NCI-H1436 treated with DMSO at 0.1 percent for 48 hours (cell line): ENCODE results near the gene TPD52L2.
A peak's percentile ranks its signal among the peaks of the same experiment; 100 is the strongest.

Experiments
- DNase-seq: peaks from one replicate; lab custom pipeline; 2025; lab: John Stamatoyannopoulos, UW

The TPD52L2 gene

GRCh38 chr20:63864978-63865640 is at the start of gene TPD52L2:
Gene TPD52L2, plus strand, starts transcription at chr20:63865270. Its CDS starts 96 bp downstream, at chr20:63865366.
- DNase-seq, result peak; percentile 98

GRCh38 chr20:63815615-63816253 is 49.3 kb upstream of the TPD52L2 start:
- no peak for DNase-seq

- DNase-seq, result no peak
These were observed 45.7 kb upstream of the TPD52L2 start for GRCh38 chr20:63819224-63819921.

- DNase-seq, result no peak
These were observed 43.3 kb upstream of the TPD52L2 start for GRCh38 chr20:63821811-63822210.

- DNase-seq, result no peak
These were observed 42.8 kb upstream of the TPD52L2 start for GRCh38 chr20:63822276-63822696.

GRCh38 chr20:63823691-63824311 is 41.3 kb upstream of the TPD52L2 start:
- DNase-seq, result no peak

GRCh38 chr20:63825331-63826118 is 39.5 kb upstream of the TPD52L2 start:
- DNase-seq, result no peak

GRCh38 chr20:63826753-63827152 is 38.3 kb upstream of the TPD52L2 start:
- no peak for DNase-seq

- DNase-seq, result no peak
These were observed 36.9 kb upstream of the TPD52L2 start for GRCh38 chr20:63828124-63828523.

GRCh38 chr20:63828545-63828944 is 36.5 kb upstream of the TPD52L2 start:
- no peak for DNase-seq

GRCh38 chr20:63828951-63829350 is 36.1 kb upstream of the TPD52L2 start:
- no peak for DNase-seq

- no peak for DNase-seq
These were observed 35.5 kb upstream of the TPD52L2 start for GRCh38 chr20:63829603-63829944.

- DNase-seq, result no peak
These were observed 34.9 kb upstream of the TPD52L2 start for GRCh38 chr20:63829945-63830835.

- no peak for DNase-seq
These were observed 34.1 kb upstream of the TPD52L2 start, which contains the start of gene ZBTB46 for GRCh38 chr20:63830841-63831588. Gene ZBTB46, minus strand, starts transcription at chr20:63831264. Its CDS starts 40,507 bp downstream, at chr20:63790757.

GRCh38 chr20:63831646-63831992 is 33.5 kb upstream of the TPD52L2 start:
- no peak for DNase-seq

GRCh38 chr20:63831993-63832686 is 32.9 kb upstream of the TPD52L2 start:
- DNase-seq, result no peak

- no peak for DNase-seq
These were observed 31.1 kb upstream of the TPD52L2 start for GRCh38 chr20:63833776-63834490.

- no peak for DNase-seq
These were observed 30.6 kb upstream of the TPD52L2 start for GRCh38 chr20:63834491-63834880.
